ENCODE data around the gene CIC. TPM values are rescaled to one million over a fixed set of nuclear protein-coding genes. Genes with fewer than 3 reads are reported as not detected.

CIC gene
- total RNA-seq, 1 donor from 2014 or later = 115 TPM

- DNase-seq (ENCODE audit: extremely low spot score, unreplicated experiment) = no peak
- no peaks in the 10 kb centered on the region for H3K4me1 Mint-ChIP-seq (ENCODE audit: unreplicated experiment)
- no peak overlapping the region for H3K27ac Mint-ChIP-seq (ENCODE audit: unreplicated experiment)
- TF ChIP-seq CTCF (IDR thresholded peaks at IDR 0.05) = no peak
- H3K36me3 Mint-ChIP-seq (ENCODE audit: unreplicated experiment) = peaks cover 23% of the 10 kb centered on the region
- H3K27me3 Mint-ChIP-seq (ENCODE audit: unreplicated experiment) = no peaks in the 10 kb centered on the region
- no peak overlapping the region for H3K4me3 Mint-ChIP-seq (ENCODE audit: unreplicated experiment)
- H3K9me3 Mint-ChIP-seq (ENCODE audit: unreplicated experiment) = no peaks in the 10 kb centered on the region
These were observed 74.5 kb downstream of the CIC start for GRCh38 chr19:42343344-42344110.

GRCh38 chr19:42344336-42344893 lies 75.4 kb downstream of the CIC start:
- H3K27me3 Mint-ChIP-seq (ENCODE audit: unreplicated experiment) = no peaks in the 10 kb centered on the region
- peaks cover 25% of the 10 kb centered on the region for H3K36me3 Mint-ChIP-seq (ENCODE audit: unreplicated experiment)
- no peaks in the 10 kb centered on the region for H3K4me1 Mint-ChIP-seq (ENCODE audit: unreplicated experiment)
- DNase-seq (ENCODE audit: extremely low spot score, unreplicated experiment) = no peak
- no peak overlapping the region for H3K4me3 Mint-ChIP-seq (ENCODE audit: unreplicated experiment)
- H3K9me3 Mint-ChIP-seq (ENCODE audit: unreplicated experiment) = no peaks in the 10 kb centered on the region
- no peak for TF ChIP-seq CTCF (IDR thresholded peaks at IDR 0.05)
- H3K27ac Mint-ChIP-seq (ENCODE audit: unreplicated experiment) = no peak overlapping the region

Other genes starting within 250 kb of the CIC start
- gene GRIK5, start 199.0 kb upstream of the CIC start, total RNA-seq = 0.38 and 0.55 TPM in 2 replicates
- 15.2 and 15.5 TPM in 2 replicates for gene ZNF574, start 193.1 kb upstream of the CIC start, total RNA-seq
- gene POU2F2, start 136.8 kb upstream of the CIC start, total RNA-seq = 0.64 and 1.0 TPM in 2 replicates
- gene DEDD2, start 51.6 kb upstream of the CIC start, total RNA-seq = 21.0 and 27.4 TPM in 2 replicates
- gene ZNF526, start 48.9 kb upstream of the CIC start, total RNA-seq = 9.9 and 11.9 TPM in 2 replicates
- 45.4 and 52.3 TPM in 2 replicates for gene GSK3A, start 26.6 kb upstream of the CIC start, total RNA-seq
- gene ERF, start 14.1 kb upstream of the CIC start, total RNA-seq = 66.8 and 75.3 TPM in 2 replicates
- 2.0 and 2.2 TPM in 2 replicates for gene PRR19, start 32.9 kb downstream of the CIC start, total RNA-seq
- gene PAFAH1B3, start 33.4 kb downstream of the CIC start, total RNA-seq = 44.4 and 47.2 TPM in 2 replicates
- 0.21 and 0.78 TPM in 2 replicates for gene TMEM145, start 44.1 kb downstream of the CIC start, total RNA-seq
- gene MEGF8, start 56.4 kb downstream of the CIC start, total RNA-seq = 75.7 and 80.9 TPM in 2 replicates
- not detected in 2 replicates for gene CNFN, start 121.0 kb downstream of the CIC start, total RNA-seq
- 7.6 and 8.4 TPM in 2 replicates for gene LIPE, start 158.1 kb downstream of the CIC start, total RNA-seq
- gene CXCL17, start 173.7 kb downstream of the CIC start, total RNA-seq = not detected in 2 replicates